Activated T-cell treated with anti-CD3 and anti-CD28 coated beads for 24 hours (primary cell): ENCODE measurements around the gene RTN4RL1.

Experiments used
- DNase-seq: peaks from one replicate; pipeline ENCODE4 v3.0.0-alpha.2; 2020; ENCODE audit warnings: low read depth

RTN4RL1 gene

GRCh38 chr17:2043785-2044184 is 18.7 kb upstream of the RTN4RL1 start:
- DNase-seq = no peak

- no peak for DNase-seq
These were observed 17.8 kb upstream of the RTN4RL1 start for GRCh38 chr17:2042933-2043332.

GRCh38 chr17:2042390-2042847 is 17.3 kb upstream of the RTN4RL1 start:
- DNase-seq = no peak

GRCh38 chr17:2041561-2042389 is 16.6 kb upstream of the RTN4RL1 start, which contains the start of gene OVCA2:
TSS of gene OVCA2 (plus strand) at chr17:2042022. CDS start at chr17:2042048, 26 bp downstream.
- peak; percentile 96 for DNase-seq

- DNase-seq = no peak
These were observed 15.9 kb upstream of the RTN4RL1 start for GRCh38 chr17:2040942-2041560.

GRCh38 chr17:2040219-2040827 is 15.2 kb upstream of the RTN4RL1 start:
- no peak for DNase-seq

- no peak for DNase-seq
These were observed 12.0 kb upstream of the RTN4RL1 start for GRCh38 chr17:2037155-2037554.

GRCh38 chr17:2035541-2036488 is 10.7 kb upstream of the RTN4RL1 start:
- no peak for DNase-seq

- DNase-seq = no peak
These were observed 9.8 kb upstream of the RTN4RL1 start for GRCh38 chr17:2034806-2035540.

- no peak for DNase-seq
These were observed 9.0 kb upstream of the RTN4RL1 start for GRCh38 chr17:2034157-2034556.

- no peak for DNase-seq
These were observed 8.0 kb upstream of the RTN4RL1 start for GRCh38 chr17:2033153-2033552.

GRCh38 chr17:2030779-2031163 is 5.6 kb upstream of the RTN4RL1 start:
- DNase-seq = no peak

GRCh38 chr17:2029911-2030778 is 5.0 kb upstream of the RTN4RL1 start, which contains the start of gene DPH1:
TSS of gene DPH1 (plus strand) at chr17:2030153. CDS start at chr17:2030170, 17 bp downstream.
- peak; percentile 83 for DNase-seq

- DNase-seq = no peak
These were observed 3.6 kb upstream of the RTN4RL1 start for GRCh38 chr17:2028737-2029136.

- no peak for DNase-seq
These were observed 3.1 kb upstream of the RTN4RL1 start for GRCh38 chr17:2028234-2028614.

- DNase-seq = no peak
These were observed 2.5 kb upstream of the RTN4RL1 start for GRCh38 chr17:2027528-2028233.

- DNase-seq = no peak
These were observed 632 bp upstream of the RTN4RL1 start for GRCh38 chr17:2025622-2026309.

- no peak for DNase-seq
These were observed 438 bp downstream of the RTN4RL1 start for GRCh38 chr17:2024572-2025219.
